Rectal smooth muscle tissue (tissue), 1 donor: ENCODE measurements around the gene AP1B1.

Experiments used
- H3K27ac ChIP-seq: one replicate; pipeline ENCODE4 v1.7.0; 2013; ENCODE audit warnings: low read depth, low read length, inconsistent platforms
- H3K27me3 ChIP-seq: one replicate; pipeline ENCODE4 v1.7.0; 2013; ENCODE audit warnings: low read length; ENCODE audit not compliant: control insufficient read depth, insufficient read depth
- H3K36me3 ChIP-seq: one replicate; pipeline ENCODE4 v1.7.0; 2013; ENCODE audit warnings: low read length; ENCODE audit not compliant: control insufficient read depth, insufficient read depth
- H3K4me1 ChIP-seq: one replicate; pipeline ENCODE4 v1.7.0; 2013; ENCODE audit warnings: low read length; ENCODE audit not compliant: control insufficient read depth, insufficient read depth
- H3K4me3 ChIP-seq: one replicate; pipeline ENCODE4 v1.7.0; 2013; ENCODE audit warnings: low read length
- H3K9ac ChIP-seq: one replicate; pipeline ENCODE4 v1.7.0; 2013; ENCODE audit warnings: low read length

AP1B1 gene

GRCh38 chr22:29284196-29284595 lies 104.2 kb downstream of the AP1B1 start:
- Histone ChIP-seq H3K27me3 (no peaks in the 10 kb centered on the region), H3K9ac (no peak overlapping the region), H3K4me3 (no peak overlapping the region), H3K36me3 (peaks cover 46% of the 10 kb centered on the region), H3K4me1 (no peaks in the 10 kb centered on the region), H3K27ac (no peak overlapping the region)

GRCh38 chr22:29277927-29278326 lies 110.4 kb downstream of the AP1B1 start:
- no peak overlapping the region for H3K4me3 ChIP-seq
- peaks cover 3% of the 10 kb centered on the region for H3K4me1 ChIP-seq
- peaks cover 49% of the 10 kb centered on the region for H3K36me3 ChIP-seq
- H3K27ac ChIP-seq = no peak overlapping the region
- no peak overlapping the region for H3K9ac ChIP-seq
- H3K27me3 ChIP-seq = no peaks in the 10 kb centered on the region
